Caco-2 (cell line): ENCODE measurements around the gene TPSB2. TPM values are rescaled to one million over a fixed set of nuclear protein-coding genes. Genes with fewer than 3 reads are reported as not detected.

Source experiments
- BruUV-seq: library from RNA; stranded (reverse); fragments of 400-500 nt; replicated peaks from 2 replicates; lab custom pipeline; 2021; lab: Mats Ljungman, UMichigan
- CTCF ChIA-PET: fragments of 300-600 bp; sonication (Branson Sonifier 250); formaldehyde crosslinking; loops from one replicate; lab custom pipeline; 2022; ENCODE audit warnings: antibody characterized with exemption; lab: Charles Lee
- POLR2A ChIA-PET: fragments of 300-600 bp; sonication (Branson Sonifier 250); formaldehyde crosslinking; loops from one replicate; lab custom pipeline; 2022; ENCODE audit warnings: antibody characterized with exemption; lab: Charles Lee
- DNase-seq, 2 experiments: peaks; one replicate each; pipeline versions ENCODE4 v3.0.0 to v3.0.0-alpha.2; 2020 to 2022
- H3K27me3 ChIP-seq: replicated peaks from 2 replicates; pipeline ENCODE4 v1.6.0; 2011; ENCODE audit warnings: low read length; ENCODE audit not compliant: control insufficient read depth, insufficient read depth
- H3K36me3 ChIP-seq: 2 replicates; pipeline ENCODE4 v1.5.1; 2011; ENCODE audit warnings: low read length; ENCODE audit not compliant: control insufficient read depth, insufficient read depth
- H3K4me1 ChIP-seq: fragments of 250-450 bp; sonication (Bioruptor Pico); 2 replicates; pipeline ENCODE4 v1.5.1; 2020; ENCODE audit warnings: mild to moderate bottlenecking
- H3K4me3 ChIP-seq: 2 replicates; pipeline ENCODE4 v1.5.1; 2011; ENCODE audit warnings: low read depth, mild to moderate bottlenecking, control low read depth, low read length
- H3K9me3 ChIP-seq: fragments of 250-450 bp; sonication (Bioruptor Pico); 2 replicates; pipeline ENCODE4 v1.5.1; 2020; ENCODE audit warnings: mild to moderate bottlenecking, moderate library complexity
- H3K27ac Mint-ChIP-seq: one replicate; pipeline ENCODE4 v1.8.0; 2022; ENCODE audit warnings: mixed read lengths; ENCODE audit not compliant: unreplicated experiment
- H3K27me3 Mint-ChIP-seq: one replicate; pipeline ENCODE4 v1.8.0; 2022; ENCODE audit warnings: mixed read lengths; ENCODE audit not compliant: insufficient read depth, unreplicated experiment
- H3K36me3 Mint-ChIP-seq: one replicate; pipeline ENCODE4 v1.8.0; 2022; ENCODE audit warnings: mild to moderate bottlenecking, mixed read lengths; ENCODE audit not compliant: insufficient read depth, unreplicated experiment
- H3K4me1 Mint-ChIP-seq: one replicate; pipeline ENCODE4 v1.8.0; 2022; ENCODE audit warnings: low read depth, mixed read lengths; ENCODE audit not compliant: unreplicated experiment
- H3K4me3 Mint-ChIP-seq: one replicate; pipeline ENCODE4 v1.8.0; 2022; ENCODE audit warnings: mild to moderate bottlenecking, moderate library complexity, mixed read lengths; ENCODE audit not compliant: unreplicated experiment
- H3K9me3 Mint-ChIP-seq: one replicate; pipeline ENCODE4 v1.8.0; 2022; ENCODE audit warnings: mixed read lengths; ENCODE audit not compliant: unreplicated experiment
- CTCF ChIP-seq, 2 experiments: fragments of 200-600 bp in 1 of 2; IDR thresholded peaks; 1 replicate in 1 of 2; 2 replicates in 1 of 2; pipeline versions ENCODE4 v1.5.1 to v1.8.0; 2011 to 2022; ENCODE audit warnings: antibody characterized with exemption in 1 of 2, control low read depth in 1 of 2, inconsistent platforms in 1 of 2, low read depth in 1 of 2, low read length in 1 of 2, mild to moderate bottlenecking in 1 of 2, moderate library complexity in 1 of 2; ENCODE audit not compliant: insufficient read depth in 1 of 2, severe bottlenecking in 1 of 2, unreplicated experiment in 1 of 2
- intact Hi-C: fragments of 100-400 bp; cut with micrococcal nuclease; formaldehyde crosslinking; loops from one replicate; pipeline ENCODE4 v1.10.0; 2022; ENCODE audit not compliant: unreplicated experiment
- total RNA-seq: library from RNA; stranded (reverse); gene quantifications from 2 replicates; pipeline ENCODE4 v1.2.3, GENCODE V29; 2022

Gene TPSB2
- total RNA-seq, 1 experiment from 2014 or later = not detected

- BruUV-seq = no TSS peak
- intact Hi-C loops = no loop called here
- no peak for TF ChIP-seq CTCF (IDR thresholded peaks at IDR 0.05; ENCODE audit: insufficient read depth in 1 of 2, low read depth in 1 of 2, low read length in 1 of 2, severe bottlenecking in 1 of 2, unreplicated experiment in 1 of 2)
- Mint-ChIP-seq H3K36me3 (no peaks in the 10 kb centered on the region), H3K9me3 (no peaks in the 10 kb centered on the region), H3K4me3 (no peak overlapping the region), H3K27ac (no peak overlapping the region), H3K27me3 (no peaks in the 10 kb centered on the region), H3K4me1 (no peaks in the 10 kb centered on the region)
- CTCF ChIA-PET = no interaction called here
- Histone ChIP-seq H3K4me1 (no peaks in the 10 kb centered on the region), H3K27me3 (no peaks in the 10 kb centered on the region), H3K4me3 (no peak overlapping the region), H3K36me3 (no peaks in the 10 kb centered on the region), H3K9me3 (no peaks in the 10 kb centered on the region)
- POLR2A ChIA-PET = no interaction called here
- no peak for DNase-seq
These were observed 17.3 kb downstream of the TPSB2 start for GRCh38 chr16:1212616-1213194.

- no peak overlapping the region for H3K4me3 Mint-ChIP-seq
- no peaks in the 10 kb centered on the region for H3K36me3 Mint-ChIP-seq
- no peak for DNase-seq
- no peak overlapping the region for H3K27ac Mint-ChIP-seq
- no peaks in the 10 kb centered on the region for H3K4me1 Mint-ChIP-seq
- no peak overlapping the region for H3K4me3 ChIP-seq
- no peaks in the 10 kb centered on the region for H3K36me3 ChIP-seq
- no peaks in the 10 kb centered on the region for H3K27me3 Mint-ChIP-seq
- CTCF ChIA-PET = no interaction called here
- no peaks in the 10 kb centered on the region for H3K27me3 ChIP-seq
- no peaks in the 10 kb centered on the region for H3K9me3 Mint-ChIP-seq
- H3K9me3 ChIP-seq = no peaks in the 10 kb centered on the region
- POLR2A ChIA-PET = no interaction called here
- H3K4me1 ChIP-seq = no peaks in the 10 kb centered on the region
- intact Hi-C loops = no loop called here
- TF ChIP-seq CTCF (IDR thresholded peaks at IDR 0.05; ENCODE audit: insufficient read depth in 1 of 2, low read depth in 1 of 2, low read length in 1 of 2, severe bottlenecking in 1 of 2, unreplicated experiment in 1 of 2) = no peak
- no TSS peak for BruUV-seq
These were observed 18.3 kb downstream of the TPSB2 start for GRCh38 chr16:1211451-1212268.

GRCh38 chr16:1210461-1210860, 19.5 kb downstream of the TPSB2 start:
- H3K36me3 ChIP-seq = no peaks in the 10 kb centered on the region
- H3K9me3 Mint-ChIP-seq = no peaks in the 10 kb centered on the region
- no peak overlapping the region for H3K4me3 ChIP-seq
- H3K4me3 Mint-ChIP-seq = no peak overlapping the region
- H3K27me3 Mint-ChIP-seq = no peaks in the 10 kb centered on the region
- CTCF ChIA-PET = no interaction called here
- DNase-seq = no peak
- no TSS peak for BruUV-seq
- H3K27me3 ChIP-seq = no peaks in the 10 kb centered on the region
- POLR2A ChIA-PET = no interaction called here
- H3K27ac Mint-ChIP-seq = no peak overlapping the region
- intact Hi-C loops = no loop called here
- no peaks in the 10 kb centered on the region for H3K4me1 ChIP-seq
- no peaks in the 10 kb centered on the region for H3K9me3 ChIP-seq
- no peak for TF ChIP-seq CTCF (IDR thresholded peaks at IDR 0.05; ENCODE audit: insufficient read depth in 1 of 2, low read depth in 1 of 2, low read length in 1 of 2, severe bottlenecking in 1 of 2, unreplicated experiment in 1 of 2)
- peaks cover 4% of the 10 kb centered on the region for H3K36me3 Mint-ChIP-seq
- no peaks in the 10 kb centered on the region for H3K4me1 Mint-ChIP-seq
